ENCODE results near the gene KCTD14. TPM values are rescaled to one million over a fixed set of nuclear protein-coding genes. Genes with fewer than 3 reads are reported as not detected.
A peak's percentile ranks its signal among the peaks of the same experiment; 100 is the strongest.

KCTD14 gene
- total and polyA plus RNA-seq, 9 of the 15 experiments (the other 6 are each of a cell fraction or from before 2014, with no cell fraction given), result 0.04 to 0.30 (median 0.11) TPM; not detected in 2

GRCh38 chr11:78036313-78036712, 13.2 kb upstream of the KCTD14 start (continued):
- peak; percentile 83 for TF ChIP-seq RBM25 (IDR thresholded peaks at IDR 0.05; ENCODE audit: low read depth, low read length, severe bottlenecking)
- no peak for TF ChIP-seq NR1H2 (CRISPR knock-in tag; IDR thresholded peaks at IDR 0.05)
- no peak for TF ChIP-seq ZKSCAN8 (CRISPR knock-in tag; IDR thresholded peaks at IDR 0.05)
- no peak for TF ChIP-seq ZNF431 (CRISPR knock-in tag; IDR thresholded peaks at IDR 0.05)
- TF ChIP-seq ZNF124 (CRISPR knock-in tag; IDR thresholded peaks at IDR 0.05), result no peak
- no peak for TF ChIP-seq ZBTB40 (IDR thresholded peaks at IDR 0.05)
- no peak for TF ChIP-seq ZBTB40 (CRISPR knock-in tag; IDR thresholded peaks at IDR 0.05)
- TF ChIP-seq LEF1 (IDR thresholded peaks at IDR 0.05), result no peak
- TF ChIP-seq ATF6 (CRISPR knock-in tag; IDR thresholded peaks at IDR 0.05), result no peak
- no peak for TF ChIP-seq FOSL1 (tag; conservative IDR thresholded peaks at IDR 0.05)
- TF ChIP-seq CEBPG (CRISPR knock-in tag; IDR thresholded peaks at IDR 0.05), result no peak
- TF ChIP-seq CEBPG (tag; conservative IDR thresholded peaks at IDR 0.05 in 1 of 2, IDR thresholded peaks at IDR 0.05 in 1 of 2), result no peak
- TF ChIP-seq ARID3B (CRISPR knock-in tag; IDR thresholded peaks at IDR 0.05; ENCODE audit: borderline replicate concordance), result no peak
- no peak for TF ChIP-seq ZNF778 (CRISPR knock-in tag; IDR thresholded peaks at IDR 0.05)
- TF ChIP-seq ZNF165 (CRISPR knock-in tag; IDR thresholded peaks at IDR 0.05; ENCODE audit: borderline replicate concordance), result no peak
- no peak for TF ChIP-seq E2F5 (CRISPR knock-in tag; IDR thresholded peaks at IDR 0.05)
- TF ChIP-seq BCOR (IDR thresholded peaks at IDR 0.05), result peak; percentile 71; the same call in 1 of the 2 replicates
